ENCODE measurements around the gene TBC1D22A. TPM values are rescaled to one million over a fixed set of nuclear protein-coding genes. Genes with fewer than 3 reads are reported as not detected.

TBC1D22A gene
- total RNA-seq, 1 donor: 17.7 TPM

GRCh38 chr22:47101321-47101885 is 339.0 kb downstream of the TBC1D22A start:
- Histone ChIP-seq H3K27me3 (ENCODE audit: insufficient read depth, low read length) (no peaks in the 10 kb centered on the region), H3K9me3 (ENCODE audit: low read depth, low read length) (no peaks in the 10 kb centered on the region), H2AFZ (ENCODE audit: low read length) (no peak overlapping the region), H4K20me1 (ENCODE audit: insufficient read depth, low read length) (peaks cover 3% of the 10 kb centered on the region), H3K27ac (ENCODE audit: low read depth, low read length) (no peak overlapping the region), H3K36me3 (ENCODE audit: insufficient read depth, low read length) (no peaks in the 10 kb centered on the region), H3K4me1 (ENCODE audit: insufficient read depth, low read length) (no peaks in the 10 kb centered on the region), H3K79me2 (ENCODE audit: insufficient read depth, low read length) (no peaks in the 10 kb centered on the region), H3K4me2 (ENCODE audit: insufficient read depth, low read length) (no peak overlapping the region), H3K4me3 (ENCODE audit: insufficient read depth, low read length) (no peak overlapping the region)
- no peak for TF ChIP-seq CTCF (IDR thresholded peaks at IDR 0.05; ENCODE audit: extremely low read depth, low read depth, low read length)
- no peak for DNase-seq (ENCODE audit: insufficient read length, low spot score, missing footprints)

GRCh38 chr22:47102081-47102480 is 339.6 kb downstream of the TBC1D22A start:
- peaks cover 5% of the 10 kb centered on the region for H3K4me1 ChIP-seq (ENCODE audit: insufficient read depth, low read length)
- H3K4me3 ChIP-seq (ENCODE audit: insufficient read depth, low read length): no peak overlapping the region
- no peaks in the 10 kb centered on the region for H3K36me3 ChIP-seq (ENCODE audit: insufficient read depth, low read length)
- peaks cover 3% of the 10 kb centered on the region for H4K20me1 ChIP-seq (ENCODE audit: insufficient read depth, low read length)
- DNase-seq (ENCODE audit: insufficient read length, low spot score, missing footprints): no peak
- TF ChIP-seq CTCF (IDR thresholded peaks at IDR 0.05; ENCODE audit: extremely low read depth, low read depth, low read length): no peak
- no peak overlapping the region for H2AFZ ChIP-seq (ENCODE audit: low read length)
- no peaks in the 10 kb centered on the region for H3K9me3 ChIP-seq (ENCODE audit: low read depth, low read length)
- H3K27me3 ChIP-seq (ENCODE audit: insufficient read depth, low read length): no peaks in the 10 kb centered on the region
- no peak overlapping the region for H3K4me2 ChIP-seq (ENCODE audit: insufficient read depth, low read length)
- H3K27ac ChIP-seq (ENCODE audit: low read depth, low read length): no peak overlapping the region
- H3K79me2 ChIP-seq (ENCODE audit: insufficient read depth, low read length): no peaks in the 10 kb centered on the region

GRCh38 chr22:47102648-47103047 is 340.2 kb downstream of the TBC1D22A start:
- H3K79me2 ChIP-seq (ENCODE audit: insufficient read depth, low read length): no peaks in the 10 kb centered on the region
- H3K4me2 ChIP-seq (ENCODE audit: insufficient read depth, low read length): no peak overlapping the region
- no peak for DNase-seq (ENCODE audit: insufficient read length, low spot score, missing footprints)

GRCh38 chr22:47105085-47105484 is 342.6 kb downstream of the TBC1D22A start:
- Histone ChIP-seq H3K27me3 (ENCODE audit: insufficient read depth, low read length) (no peaks in the 10 kb centered on the region), H3K9me3 (ENCODE audit: low read depth, low read length) (no peaks in the 10 kb centered on the region), H2AFZ (ENCODE audit: low read length) (no peak overlapping the region), H3K27ac (ENCODE audit: low read depth, low read length) (no peak overlapping the region), H3K4me1 (ENCODE audit: insufficient read depth, low read length) (peaks cover 14% of the 10 kb centered on the region), H3K4me3 (ENCODE audit: insufficient read depth, low read length) (no peak overlapping the region), H3K79me2 (ENCODE audit: insufficient read depth, low read length) (no peaks in the 10 kb centered on the region), H3K4me2 (ENCODE audit: insufficient read depth, low read length) (no peak overlapping the region), H4K20me1 (ENCODE audit: insufficient read depth, low read length) (no peaks in the 10 kb centered on the region), H3K36me3 (ENCODE audit: insufficient read depth, low read length) (no peaks in the 10 kb centered on the region)
- no peak for TF ChIP-seq CTCF (IDR thresholded peaks at IDR 0.05; ENCODE audit: extremely low read depth, low read depth, low read length)
- no peak for DNase-seq (ENCODE audit: insufficient read length, low spot score, missing footprints)

More at GRCh38 chr22:47102648-47103047, 340.2 kb downstream of the TBC1D22A start:
- no peak overlapping the region for H2AFZ ChIP-seq (ENCODE audit: low read length)
- TF ChIP-seq CTCF (IDR thresholded peaks at IDR 0.05; ENCODE audit: extremely low read depth, low read depth, low read length): no peak
- H3K4me1 ChIP-seq (ENCODE audit: insufficient read depth, low read length): peaks cover 11% of the 10 kb centered on the region
- H4K20me1 ChIP-seq (ENCODE audit: insufficient read depth, low read length): peaks cover 3% of the 10 kb centered on the region
- H3K9me3 ChIP-seq (ENCODE audit: low read depth, low read length): no peaks in the 10 kb centered on the region
- H3K27ac ChIP-seq (ENCODE audit: low read depth, low read length): no peak overlapping the region
- no peaks in the 10 kb centered on the region for H3K36me3 ChIP-seq (ENCODE audit: insufficient read depth, low read length)
- H3K4me3 ChIP-seq (ENCODE audit: insufficient read depth, low read length): no peak overlapping the region
- H3K27me3 ChIP-seq (ENCODE audit: insufficient read depth, low read length): no peaks in the 10 kb centered on the region

Data from osteoblast (primary cell).